ENCODE results near the gene ST8SIA1.

DNA sequence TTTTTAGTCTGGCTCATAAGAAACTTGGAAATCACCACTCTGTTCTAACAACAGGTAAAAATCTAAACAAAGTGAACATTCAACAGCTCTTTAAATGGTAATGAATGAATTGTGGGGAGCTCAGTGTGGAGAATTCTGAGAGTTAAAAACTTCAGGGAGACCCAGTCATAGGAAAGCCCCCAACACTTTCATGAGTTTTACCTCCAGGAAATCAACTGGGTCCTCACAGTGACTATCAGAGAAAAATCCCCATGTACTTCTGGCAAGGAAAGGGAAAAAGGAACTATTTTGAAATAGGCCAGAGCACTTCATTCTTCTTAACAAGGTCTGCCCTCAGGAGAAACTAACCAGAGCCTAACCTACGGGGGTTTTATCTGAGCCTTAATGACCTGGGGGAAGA lies 153.8 kb downstream of the ST8SIA1 start:
- no peak for TF ChIP-seq POLR2A (IDR thresholded peaks at IDR 0.05)
- TF ChIP-seq, protein P1, sequence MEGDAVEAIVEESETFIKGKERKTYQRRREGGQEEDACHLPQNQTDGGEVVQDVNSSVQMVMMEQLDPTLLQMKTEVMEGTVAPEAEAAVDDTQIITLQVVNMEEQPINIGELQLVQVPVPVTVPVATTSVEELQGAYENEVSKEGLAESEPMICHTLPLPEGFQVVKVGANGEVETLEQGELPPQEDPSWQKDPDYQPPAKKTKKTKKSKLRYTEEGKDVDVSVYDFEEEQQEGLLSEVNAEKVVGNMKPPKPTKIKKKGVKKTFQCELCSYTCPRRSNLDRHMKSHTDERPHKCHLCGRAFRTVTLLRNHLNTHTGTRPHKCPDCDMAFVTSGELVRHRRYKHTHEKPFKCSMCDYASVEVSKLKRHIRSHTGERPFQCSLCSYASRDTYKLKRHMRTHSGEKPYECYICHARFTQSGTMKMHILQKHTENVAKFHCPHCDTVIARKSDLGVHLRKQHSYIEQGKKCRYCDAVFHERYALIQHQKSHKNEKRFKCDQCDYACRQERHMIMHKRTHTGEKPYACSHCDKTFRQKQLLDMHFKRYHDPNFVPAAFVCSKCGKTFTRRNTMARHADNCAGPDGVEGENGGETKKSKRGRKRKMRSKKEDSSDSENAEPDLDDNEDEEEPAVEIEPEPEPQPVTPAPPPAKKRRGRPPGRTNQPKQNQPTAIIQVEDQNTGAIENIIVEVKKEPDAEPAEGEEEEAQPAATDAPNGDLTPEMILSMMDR (IDR thresholded peaks at IDR 0.05): no peak

Data from right lobe of liver (tissue), 4 donors.